Stimulated activated CD4-positive, alpha-beta T cell treated with anti-CD3 and anti-CD28 coated beads, Interleukin-2, amount 100 ng/mL, for 48 hours (primary cell): ENCODE data around the gene PDXK.

Experiments used
- DNase-seq, 2 donors: peaks; one replicate each; pipeline ENCODE4 v3.0.0-alpha.2; 2020

The PDXK gene

DNA sequence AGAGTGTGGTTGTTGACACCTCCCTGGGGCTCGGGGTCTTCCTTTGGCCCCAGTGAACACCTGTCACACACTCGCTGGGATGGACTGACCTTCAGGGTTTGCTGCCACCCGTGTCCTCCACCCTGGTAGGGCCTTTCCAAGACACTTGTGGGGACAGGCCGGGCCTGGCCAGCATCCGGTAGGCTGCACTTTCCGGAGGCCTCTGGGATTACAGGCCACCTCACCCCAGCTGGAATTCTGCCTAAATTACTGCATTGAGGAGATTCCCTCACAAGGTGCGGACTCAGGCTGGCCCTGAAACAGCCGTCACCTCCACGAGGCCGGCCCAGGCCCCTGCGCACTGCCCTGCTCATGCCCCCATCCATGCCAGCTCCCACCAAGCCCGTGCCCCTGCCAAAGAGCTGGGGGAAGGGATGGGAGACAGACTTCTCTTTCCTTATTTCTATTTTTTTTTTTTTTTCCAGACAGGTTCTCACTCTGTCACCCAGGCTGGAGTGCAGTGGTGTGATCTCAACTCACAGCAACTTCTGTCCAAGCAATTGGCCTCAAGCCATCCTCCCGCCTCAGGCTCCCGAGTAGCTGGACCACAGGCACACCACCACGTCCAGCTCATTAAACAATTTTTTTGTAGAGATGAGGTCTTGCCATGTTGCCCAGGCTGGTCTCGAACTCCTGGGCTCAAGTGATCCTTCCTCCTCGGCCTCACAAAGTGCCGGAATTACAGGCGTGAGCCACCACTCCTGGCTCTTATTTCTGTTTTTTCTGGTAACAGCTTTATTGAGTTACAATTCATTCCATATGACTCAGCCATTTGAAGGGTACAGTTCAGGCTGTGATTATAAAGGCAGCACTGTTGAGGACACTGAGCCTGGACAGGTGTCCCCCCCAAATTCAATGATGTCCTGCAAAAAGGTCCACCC, 45.9 kb downstream of the PDXK start:
- no peak for DNase-seq

- no peak for DNase-seq
These were observed 48.0 kb downstream of the PDXK start for GRCh38 chr21:43766734-43767497.

GRCh38 chr21:43767498-43767983, 48.6 kb downstream of the PDXK start:
- no peak for DNase-seq

- DNase-seq, result no peak
These were observed 49.3 kb downstream of the PDXK start for GRCh38 chr21:43767984-43768867.

GRCh38 chr21:43768868-43769167, 49.9 kb downstream of the PDXK start:
- no peak for DNase-seq

- no peak for DNase-seq
These were observed 50.5 kb downstream of the PDXK start for GRCh38 chr21:43769325-43769958.

DNA sequence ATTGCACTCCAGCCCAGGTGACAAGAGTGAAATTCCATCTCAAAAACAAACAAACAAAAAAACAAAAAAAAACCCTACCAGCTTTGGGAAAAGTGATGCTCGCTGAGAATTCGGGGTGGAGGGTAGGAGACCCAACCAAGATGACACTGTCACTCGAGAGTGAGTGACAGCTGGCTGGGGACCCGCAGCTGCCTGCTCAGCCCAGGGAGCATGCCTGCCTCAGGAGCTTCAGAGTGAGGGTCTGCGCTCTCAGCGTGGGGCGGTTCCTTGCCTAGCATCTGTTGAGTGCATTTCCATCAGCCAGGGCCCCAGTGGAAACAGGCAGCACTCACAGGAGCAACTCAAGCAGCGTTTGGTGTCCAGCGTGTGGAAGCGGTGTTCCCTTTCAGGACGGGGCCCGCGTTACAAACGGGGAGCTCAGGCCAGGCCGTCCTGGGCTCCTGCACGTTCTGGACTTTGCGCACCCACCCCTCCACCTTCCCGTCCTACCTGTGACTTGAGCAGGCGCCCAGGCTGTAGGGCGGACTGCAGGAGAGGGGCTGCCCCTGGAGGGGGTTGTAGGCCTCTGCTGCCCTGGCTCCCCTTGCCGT, 51.2 kb downstream of the PDXK start:
- no peak for DNase-seq

GRCh38 chr21:43771199-43771675, 52.3 kb downstream of the PDXK start:
- no peak for DNase-seq

GRCh38 chr21:43771698-43772424, 52.9 kb downstream of the PDXK start:
- no peak for DNase-seq

- DNase-seq, result no peak
These were observed 53.5 kb downstream of the PDXK start for GRCh38 chr21:43772425-43772821.

- no peak for DNase-seq
These were observed 55.2 kb downstream of the PDXK start for GRCh38 chr21:43774163-43774562.

DNA sequence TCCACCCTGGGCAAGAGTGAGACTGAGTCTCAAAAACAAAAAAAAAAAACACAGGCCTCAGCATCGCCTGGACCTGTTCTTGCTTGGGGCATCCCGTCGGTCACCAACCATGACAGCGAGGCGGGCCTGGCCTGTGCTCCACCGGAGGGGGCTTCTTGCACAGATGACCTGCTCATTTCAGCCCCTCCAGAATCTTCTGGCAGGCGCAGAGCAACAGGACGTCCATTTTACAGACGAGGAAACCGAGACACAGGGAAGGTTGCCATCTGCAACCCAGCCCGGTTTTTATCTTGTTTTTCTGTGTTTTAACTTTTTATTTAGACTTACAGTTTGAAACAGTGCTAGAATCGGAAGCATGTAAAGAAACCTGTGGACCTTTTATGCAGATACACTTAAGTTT, 56.3 kb downstream of the PDXK start:
- DNase-seq, result no peak

GRCh38 chr21:43775795-43776430, 57.0 kb downstream of the PDXK start, which contains the start of gene CSTB:
Gene CSTB, minus strand, starts transcription at chr21:43776308. Its CDS starts 39 bp downstream, at chr21:43776269.
- peak; percentile 82 for DNase-seq

DNA sequence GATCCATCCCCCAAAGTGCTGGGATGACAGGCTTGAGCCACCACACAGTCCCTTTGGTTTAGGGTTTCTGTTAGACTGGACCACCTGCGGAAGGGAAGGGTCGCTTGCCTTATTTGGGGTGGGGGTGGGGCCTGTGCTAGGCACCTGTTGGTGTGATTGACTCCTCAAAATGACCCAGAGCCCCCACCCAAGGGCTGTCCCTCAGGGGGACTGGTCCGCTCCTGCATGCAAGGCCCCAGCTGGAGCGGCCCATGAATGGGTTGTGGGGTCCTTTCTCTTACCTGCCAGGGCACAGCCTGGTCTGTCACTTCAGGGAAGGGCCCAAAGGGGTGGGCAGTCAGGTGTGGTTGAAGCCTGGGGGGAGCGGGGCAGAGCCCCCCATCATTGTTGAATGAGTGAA, 59.0 kb downstream of the PDXK start:
- DNase-seq, result no peak

DNA sequence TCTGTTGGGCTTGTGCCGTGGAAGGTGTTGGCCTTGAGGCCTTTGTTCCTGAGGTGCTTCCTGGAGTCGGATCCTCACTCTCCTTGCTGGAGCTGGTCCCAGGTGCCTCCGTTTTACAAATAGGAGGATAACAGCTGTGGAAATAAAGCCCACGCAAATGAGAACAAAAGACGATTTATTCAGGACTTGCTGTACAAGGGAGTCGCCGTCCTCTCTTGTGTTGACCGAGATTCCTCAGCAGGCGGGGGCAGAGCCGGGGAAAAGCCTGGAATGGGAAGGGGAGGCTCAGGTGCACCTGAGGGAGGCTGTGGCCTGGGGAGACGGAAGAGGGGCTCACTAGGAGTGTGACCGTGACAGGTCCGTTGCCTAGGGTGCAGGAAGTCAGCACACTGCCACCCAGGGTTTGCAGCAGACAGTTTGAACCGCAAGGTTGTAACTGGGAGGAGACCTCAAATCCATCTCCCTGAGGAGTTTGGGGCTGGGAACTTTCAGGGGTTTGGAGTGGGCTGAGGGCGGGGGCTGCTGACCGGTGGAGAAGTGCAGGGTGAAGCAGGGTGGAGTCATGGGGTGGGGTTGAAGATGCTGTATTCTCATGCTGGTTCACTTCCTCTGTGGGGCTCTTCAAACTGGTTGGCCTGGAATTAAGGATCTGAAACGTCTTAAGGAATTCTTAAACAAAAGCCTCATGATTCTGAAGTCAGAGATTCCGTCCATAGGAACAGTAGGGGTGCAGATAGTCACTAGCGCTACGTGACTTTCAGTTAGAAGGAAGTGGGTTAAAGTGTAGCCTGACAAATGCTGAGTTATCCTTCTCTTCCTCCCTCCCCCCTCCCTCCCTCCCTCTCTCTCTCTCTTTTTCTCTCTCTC, 59.8 kb downstream of the PDXK start:
- no peak for DNase-seq

DNA sequence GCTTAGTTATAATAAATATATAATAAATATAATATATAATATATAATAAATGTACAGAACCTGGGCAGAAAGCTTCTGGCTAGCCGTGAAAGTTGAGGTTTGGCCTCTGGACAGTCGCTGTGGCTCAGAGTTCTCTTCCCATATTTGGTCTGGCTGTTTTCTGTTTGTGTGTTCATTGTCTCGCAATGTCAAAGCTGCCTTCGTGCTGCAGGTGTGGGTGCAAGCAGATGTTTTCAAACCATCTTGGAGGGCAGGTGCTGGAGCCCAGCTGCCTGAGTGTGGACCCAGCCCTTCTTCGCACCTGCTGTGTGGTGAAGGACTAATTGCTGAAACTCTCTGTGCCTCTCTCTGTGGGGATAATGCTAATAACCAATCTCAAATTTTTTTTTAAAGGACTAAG, 60.7 kb downstream of the PDXK start:
- no peak for DNase-seq

DNA sequence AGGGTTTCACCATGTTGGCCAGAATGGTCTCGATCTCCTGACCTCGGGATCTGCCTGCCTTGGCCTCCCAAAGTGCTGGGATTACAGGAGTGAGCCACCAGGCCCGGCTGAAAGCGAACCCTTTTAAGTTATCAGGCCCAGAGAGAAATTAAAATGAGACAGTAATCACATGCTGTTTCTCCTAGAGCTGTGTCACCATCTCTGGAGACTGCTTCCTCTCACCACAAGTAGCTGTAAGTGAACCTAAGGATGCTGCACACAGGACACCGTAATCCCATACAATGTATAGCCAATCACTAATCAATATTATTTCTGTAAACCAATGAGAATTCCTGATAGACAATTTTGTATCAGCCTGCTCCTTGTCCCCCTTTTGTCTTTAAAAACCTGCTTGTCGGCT, 62.9 kb downstream of the PDXK start:
- no peak for DNase-seq

- DNase-seq, result no peak
These were observed 63.6 kb downstream of the PDXK start for GRCh38 chr21:43782431-43783097.

- no peak for DNase-seq
These were observed 64.3 kb downstream of the PDXK start for GRCh38 chr21:43783098-43783700.
